Measurements from ENCODE around the gene IFIH1. TPM values are rescaled to one million over a fixed set of nuclear protein-coding genes. Genes with fewer than 3 reads are reported as not detected.

IFIH1 gene
- total RNA-seq (2014; rRNA removed; shearing (Covaris generic)): 2.4 and 3.3 TPM in 2 replicates
- polyA plus RNA-seq (2015; cell fraction: cytosol; rRNA removed): 1.8 and 3.4 TPM in 2 replicates
- 5.9 and 7.1 TPM in 2 replicates for polyA plus RNA-seq (2015; cell fraction: nucleus; rRNA removed)

GRCh38 chr2:162318328-162319180 lies at the start of gene IFIH1:
TSS of gene IFIH1 (minus strand) at chr2:162318684. CDS start at chr2:162318307, 377 bp downstream.
- DNase-seq (ENCODE audit: low read depth): peak; percentile 85

DNA sequence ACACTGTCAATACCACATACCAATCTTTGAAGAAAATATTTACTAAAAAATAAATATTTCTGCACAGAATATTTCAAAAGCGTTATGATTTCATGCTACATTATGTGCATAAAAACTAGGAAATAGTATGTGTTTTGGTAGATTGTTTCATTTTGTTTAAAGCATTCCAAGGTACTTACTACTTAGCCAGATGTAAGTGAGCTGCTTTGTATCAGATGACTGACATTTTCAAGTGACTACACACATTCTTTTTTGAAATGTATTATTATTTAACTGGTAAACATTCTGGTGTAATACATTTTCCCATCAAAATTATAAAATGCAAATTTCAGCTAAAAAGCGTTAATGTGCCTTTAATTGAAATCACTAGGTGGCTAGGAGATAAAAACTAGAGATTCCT lies 46.9 kb upstream of the IFIH1 start:
- DNase-seq (ENCODE audit: low read depth): no peak

- DNase-seq (ENCODE audit: low read depth): no peak
Measured at GRCh38 chr2:162344617-162344950, 26.1 kb upstream of the IFIH1 start.

- DNase-seq (ENCODE audit: low read depth): no peak
Measured at GRCh38 chr2:162343824-162344616, 25.5 kb upstream of the IFIH1 start, which contains the start of gene GCA. TSS of gene GCA (plus strand) at chr2:162344132. CDS start at chr2:162344249, 117 bp downstream.

DNA sequence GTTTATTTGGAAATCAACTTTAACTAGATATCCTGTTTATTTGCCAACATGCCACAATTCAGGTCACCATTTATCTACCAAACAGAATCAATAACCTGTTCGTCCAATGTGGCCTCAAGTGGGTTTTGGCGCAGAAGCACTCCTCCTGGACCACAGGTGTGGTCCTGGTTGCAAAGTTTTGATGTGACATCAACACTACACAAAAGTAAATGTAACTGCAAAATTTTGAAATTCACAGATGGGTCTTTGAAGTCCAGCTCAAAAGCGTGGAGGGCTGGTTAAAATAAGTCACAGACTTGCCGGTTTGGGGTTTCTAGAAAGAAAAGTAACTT lies 25.0 kb upstream of the IFIH1 start:
- no peak for DNase-seq (ENCODE audit: low read depth)

GRCh38 chr2:162342841-162343240 lies 24.4 kb upstream of the IFIH1 start:
- DNase-seq (ENCODE audit: low read depth): no peak

GRCh38 chr2:162342321-162342720 lies 23.8 kb upstream of the IFIH1 start:
- DNase-seq (ENCODE audit: low read depth): no peak

DNA sequence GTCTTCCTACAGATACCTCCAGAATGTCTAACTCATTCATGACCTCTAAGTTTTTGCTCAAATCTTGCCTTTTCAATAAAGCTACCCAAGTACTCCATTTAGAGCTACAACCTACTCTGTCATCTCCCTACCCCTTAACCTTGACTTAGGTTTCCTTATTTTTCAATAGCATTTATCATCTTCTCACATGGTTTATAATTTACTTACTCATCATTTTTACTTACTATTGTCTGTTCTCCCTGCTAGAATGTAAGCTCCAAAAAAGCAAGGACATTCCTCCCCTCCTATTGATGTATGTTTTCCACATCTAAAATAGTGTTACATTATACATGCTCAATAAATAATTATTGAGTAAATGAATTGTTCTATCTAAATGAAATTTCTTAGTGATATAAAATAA lies 22.3 kb upstream of the IFIH1 start:
- no peak for DNase-seq (ENCODE audit: low read depth)

- no peak for DNase-seq (ENCODE audit: low read depth)
Measured at GRCh38 chr2:162337868-162338267, 19.4 kb upstream of the IFIH1 start.

- peak; percentile 49 for DNase-seq (ENCODE audit: low read depth)
Measured at GRCh38 chr2:162333968-162334367, 15.5 kb upstream of the IFIH1 start.

- DNase-seq (ENCODE audit: low read depth): no peak
Measured at GRCh38 chr2:162330881-162331280, 12.4 kb upstream of the IFIH1 start.

GRCh38 chr2:162328424-162329157 lies 10.1 kb upstream of the IFIH1 start:
- no peak for DNase-seq (ENCODE audit: low read depth)

- DNase-seq (ENCODE audit: low read depth): no peak
Measured at GRCh38 chr2:162327806-162328205, 9.3 kb upstream of the IFIH1 start.

DNA sequence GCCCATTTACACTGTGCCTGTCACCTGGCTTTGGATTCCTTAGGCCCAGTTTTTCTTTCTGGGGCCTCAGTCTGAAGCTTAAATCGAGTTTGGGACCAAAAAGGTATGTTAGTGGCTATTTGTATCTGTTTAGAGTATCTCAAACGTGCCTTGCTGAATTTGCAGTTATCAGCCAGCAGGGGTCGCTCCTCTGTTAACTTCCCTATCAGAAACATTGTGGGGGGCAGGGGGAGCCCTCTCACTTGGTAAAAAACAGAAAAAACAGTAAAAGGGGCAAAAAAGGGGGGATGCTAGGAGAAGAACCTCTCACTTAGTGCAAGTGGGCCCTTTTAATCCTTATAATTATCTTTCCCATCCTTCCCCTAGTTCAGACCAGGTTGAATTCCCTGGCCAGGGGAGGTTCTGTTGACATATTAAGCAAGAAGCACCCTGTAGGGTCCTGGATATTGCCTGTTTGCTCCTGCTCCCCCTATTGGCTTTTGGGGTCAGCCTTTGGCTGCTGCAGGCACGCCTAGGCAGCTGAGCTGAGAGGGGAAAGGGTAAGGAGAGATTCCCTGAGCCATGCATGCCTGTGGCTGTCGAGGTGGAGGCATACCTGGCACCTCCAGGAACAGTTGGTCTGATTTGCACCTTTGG lies 8.8 kb upstream of the IFIH1 start:
- DNase-seq (ENCODE audit: low read depth): no peak

- no peak for DNase-seq (ENCODE audit: low read depth)
Measured at GRCh38 chr2:162324953-162325352, 6.5 kb upstream of the IFIH1 start.

DNA sequence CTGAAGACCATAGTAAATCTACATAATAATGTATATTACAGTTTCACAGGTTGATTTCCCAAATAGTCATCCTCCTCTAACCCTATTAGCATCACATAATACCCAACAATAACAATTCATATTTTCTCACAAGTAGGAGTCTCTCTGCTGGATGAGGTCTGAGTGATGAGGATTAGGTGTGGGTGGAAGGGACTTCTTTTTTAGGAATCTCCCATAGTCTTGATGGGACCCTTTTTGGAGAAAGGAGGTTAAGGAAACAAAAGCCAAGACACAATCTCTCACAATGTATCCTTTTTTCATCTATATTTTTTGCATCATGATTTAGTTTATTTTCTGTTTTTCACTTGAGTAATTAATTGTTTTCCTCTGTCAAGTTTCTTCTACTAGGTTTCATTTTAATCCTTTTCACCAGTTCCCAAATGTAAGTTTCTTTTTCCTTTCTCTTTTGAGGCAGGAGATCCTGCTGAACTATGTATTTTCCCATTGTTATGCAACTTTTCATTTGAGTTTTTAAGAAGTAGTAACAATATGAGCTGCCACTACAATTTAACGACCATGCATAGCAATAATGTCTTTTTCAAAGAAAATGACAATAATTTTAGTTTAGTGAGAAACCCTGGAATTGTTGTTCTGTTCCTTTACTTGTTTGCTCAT lies 2.5 kb upstream of the IFIH1 start:
- no peak for DNase-seq (ENCODE audit: low read depth)

GRCh38 chr2:162317861-162318327 lies 590 bp downstream of the IFIH1 start:
- DNase-seq (ENCODE audit: low read depth): peak; percentile 43

DNA sequence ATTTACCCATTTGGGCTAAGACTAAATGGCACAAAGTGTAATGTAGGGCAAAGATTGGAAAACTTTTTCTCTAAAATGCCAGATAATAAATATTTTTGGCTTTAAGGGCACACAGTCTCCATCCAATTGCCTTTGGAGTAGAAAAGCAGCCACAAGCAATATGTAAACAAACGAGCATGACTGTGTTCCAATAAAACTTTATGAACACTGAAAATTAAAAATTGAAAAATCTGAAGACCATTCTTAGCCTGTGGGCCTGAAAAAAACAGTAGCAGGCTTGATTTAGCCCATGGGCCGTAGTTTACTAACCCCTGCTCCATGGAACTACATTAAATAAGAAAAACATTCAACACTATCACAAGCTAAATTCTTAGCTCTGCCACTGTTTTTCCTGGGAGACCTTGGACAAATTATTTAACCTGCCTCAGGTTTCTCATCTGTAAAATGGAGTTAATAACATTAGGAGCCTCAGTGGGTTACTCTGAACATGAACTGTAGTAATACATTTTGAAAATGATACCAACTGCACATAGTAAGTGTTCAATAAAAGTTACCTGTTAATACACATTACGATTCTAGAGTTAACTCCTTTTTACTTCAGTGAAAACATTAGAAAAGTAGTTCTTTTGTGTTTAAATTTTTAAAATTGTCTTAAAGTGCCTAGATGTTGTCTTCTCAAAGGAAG lies 1.3 kb downstream of the IFIH1 start:
- no peak for DNase-seq (ENCODE audit: low read depth)

- DNase-seq (ENCODE audit: low read depth): no peak
Measured at GRCh38 chr2:162316590-162316989, 1.9 kb downstream of the IFIH1 start.

GRCh38 chr2:162315938-162316337 lies 2.5 kb downstream of the IFIH1 start:
- DNase-seq (ENCODE audit: low read depth): no peak
